ENCODE data around the gene GARRE1.
"Not testable (repeated sequence)": the region's sequence is repeated elsewhere in the genome, so short reads cannot be mapped to it uniquely, and the experiment has no call there.

Gene GARRE1

GRCh38 chr19:34254046-34254697, at the start of gene GARRE1:
Gene GARRE1, plus strand, starts transcription at chr19:34254554. Its CDS starts 45,920 bp downstream, at chr19:34300474.
- intact Hi-C loops (cut with DNase I), result loop anchor here (10.0 kb wide), 1 partner anchor 81 kb away; no protein-coding TSS in a partner anchor
- peak; percentile 79 to 98 (median 87) for DNase-seq

GRCh38 chr19:34205324-34205723, 49.0 kb upstream of the GARRE1 start:
- DNase-seq; intact Hi-C loops (cut with DNase I): not testable (repeated sequence)

GRCh38 chr19:34208291-34208884, 46.0 kb upstream of the GARRE1 start:
- intact Hi-C loops (cut with DNase I), result no loop called here
- no peak for DNase-seq

GRCh38 chr19:34209726-34210125, 44.6 kb upstream of the GARRE1 start:
- intact Hi-C loops (cut with DNase I), result no loop called here
- no peak for DNase-seq

- intact Hi-C loops (cut with DNase I), result no loop called here
- no peak for DNase-seq
These were observed 41.1 kb upstream of the GARRE1 start for GRCh38 chr19:34213283-34213682.

- no peak for DNase-seq
- intact Hi-C loops (cut with DNase I), result no loop called here
These were observed 40.3 kb upstream of the GARRE1 start for GRCh38 chr19:34214040-34214439.

- no peak for DNase-seq
- intact Hi-C loops (cut with DNase I), result no loop called here
These were observed 39.2 kb upstream of the GARRE1 start for GRCh38 chr19:34215006-34215665.

GRCh38 chr19:34215666-34216038, 38.7 kb upstream of the GARRE1 start:
- DNase-seq, result no peak
- intact Hi-C loops (cut with DNase I), result no loop called here

- intact Hi-C loops (cut with DNase I); DNase-seq: not testable (repeated sequence)
These were observed 37.6 kb upstream of the GARRE1 start for GRCh38 chr19:34216745-34217219.

- DNase-seq, result no peak
These were observed 36.2 kb upstream of the GARRE1 start for GRCh38 chr19:34217952-34218817.

GRCh38 chr19:34218818-34219164, 35.6 kb upstream of the GARRE1 start:
- no peak for DNase-seq
- intact Hi-C loops (cut with DNase I), result no loop called here

More at GRCh38 chr19:34217952-34218817, 36.2 kb upstream of the GARRE1 start:
- intact Hi-C loops (cut with DNase I), result no loop called here

GRCh38 chr19:34220472-34221063, 33.8 kb upstream of the GARRE1 start:
- intact Hi-C loops (cut with DNase I), result loop anchor here (5.0 kb wide), 1 partner anchor 43 kb away; no protein-coding TSS in a partner anchor
- peak in 5 of 10 donors; percentile 45 to 67 (median 55) for DNase-seq

- DNase-seq, result no peak
- intact Hi-C loops (cut with DNase I), result loop anchor here (5.0 kb wide), 1 partner anchor 45 kb away; no protein-coding TSS in a partner anchor
These were observed 32.0 kb upstream of the GARRE1 start for GRCh38 chr19:34222386-34222785.

- intact Hi-C loops (cut with DNase I), result loop anchor here (5.0 kb wide), 1 partner anchor 48 kb away; no protein-coding TSS in a partner anchor
These were observed 29.2 kb upstream of the GARRE1 start for GRCh38 chr19:34224996-34225658.

GRCh38 chr19:34225659-34226015, 28.7 kb upstream of the GARRE1 start:
- no peak for DNase-seq
- intact Hi-C loops (cut with DNase I), result no loop called here

More at GRCh38 chr19:34224996-34225658, 29.2 kb upstream of the GARRE1 start:
- DNase-seq, result no peak

GRCh38 chr19:34226036-34226435, 28.3 kb upstream of the GARRE1 start:
- intact Hi-C loops (cut with DNase I), result no loop called here

GRCh38 chr19:34228347-34228746, 26.0 kb upstream of the GARRE1 start:
- intact Hi-C loops (cut with DNase I), result no loop called here
- no peak for DNase-seq

More at GRCh38 chr19:34226036-34226435, 28.3 kb upstream of the GARRE1 start:
- DNase-seq, result no peak

GRCh38 chr19:34228762-34229161, 25.6 kb upstream of the GARRE1 start:
- no peak for DNase-seq
- intact Hi-C loops (cut with DNase I), result no loop called here

- no peak for DNase-seq
- intact Hi-C loops (cut with DNase I), result loop anchor here (10.0 kb wide), 1 partner anchor 115 kb away; no protein-coding TSS in a partner anchor
These were observed 24.6 kb upstream of the GARRE1 start for GRCh38 chr19:34229721-34230120.

Measured in posterior cingulate gyrus (tissue), 11 donors.